Measurements from ENCODE around the gene PLCB4. TPM values are rescaled to one million over a fixed set of nuclear protein-coding genes. Genes with fewer than 3 reads are reported as not detected.
A peak's percentile ranks its signal among the peaks of the same experiment; 100 is the strongest.

The PLCB4 gene
- total RNA-seq, 2 donors from 2014 or later, result not detected

GRCh38 chr20:9402141-9402540 is 333.3 kb downstream of the PLCB4 start:
- no peak overlapping the region for H3K27ac Mint-ChIP-seq
- no peaks in the 10 kb centered on the region for H3K9me3 Mint-ChIP-seq
- ATAC-seq (replicated peaks in 1 of 2) (no peak), DNase-seq (no peak)
- H3K4me3 Mint-ChIP-seq, result no peak overlapping the region
- H3K27me3 Mint-ChIP-seq (ENCODE audit: low read depth), result no peaks in the 10 kb centered on the region
- H3K36me3 Mint-ChIP-seq (ENCODE audit: insufficient read depth in 2 of 2), result no peaks in the 10 kb centered on the region
- H3K4me1 Mint-ChIP-seq (ENCODE audit: low read depth), result no peaks in the 10 kb centered on the region

- no peak overlapping the region for H3K4me3 Mint-ChIP-seq
- no peak overlapping the region for H3K27ac Mint-ChIP-seq
- DNase-seq (no peak), ATAC-seq (replicated peaks in 1 of 2) (no peak)
- H3K4me1 Mint-ChIP-seq (ENCODE audit: low read depth), result no peaks in the 10 kb centered on the region
- no peaks in the 10 kb centered on the region for H3K27me3 Mint-ChIP-seq (ENCODE audit: low read depth)
- H3K9me3 Mint-ChIP-seq, result no peaks in the 10 kb centered on the region
- H3K36me3 Mint-ChIP-seq (ENCODE audit: insufficient read depth in 2 of 2), result no peaks in the 10 kb centered on the region
Observed at GRCh38 chr20:9402546-9402945, 333.7 kb downstream of the PLCB4 start.

- Mint-ChIP-seq H3K27ac (no peak overlapping the region), H3K36me3 (ENCODE audit: insufficient read depth in 2 of 2) (no peaks in the 10 kb centered on the region), H3K4me1 (ENCODE audit: low read depth) (no peaks in the 10 kb centered on the region), H3K27me3 (ENCODE audit: low read depth) (no peaks in the 10 kb centered on the region), H3K9me3 (no peaks in the 10 kb centered on the region), H3K4me3 (no peak overlapping the region)
- DNase-seq (no peak), ATAC-seq (replicated peaks in 1 of 2) (no peak)
Observed at GRCh38 chr20:9403448-9403847, 334.6 kb downstream of the PLCB4 start.

- H3K4me1 Mint-ChIP-seq (ENCODE audit: low read depth), result no peaks in the 10 kb centered on the region
- DNase-seq (peak; percentile 41 to 51), ATAC-seq (replicated peaks in 1 of 2) (peak; percentile 45 to 58)
- no peak overlapping the region for H3K27ac Mint-ChIP-seq
- H3K9me3 Mint-ChIP-seq, result no peaks in the 10 kb centered on the region
- H3K4me3 Mint-ChIP-seq, result no peak overlapping the region
- H3K27me3 Mint-ChIP-seq (ENCODE audit: low read depth), result no peaks in the 10 kb centered on the region
- no peaks in the 10 kb centered on the region for H3K36me3 Mint-ChIP-seq (ENCODE audit: insufficient read depth in 2 of 2)
Observed at GRCh38 chr20:9407805-9408421, 339.0 kb downstream of the PLCB4 start.

- H3K4me1 Mint-ChIP-seq (ENCODE audit: low read depth), result no peaks in the 10 kb centered on the region
- H3K36me3 Mint-ChIP-seq (ENCODE audit: insufficient read depth in 2 of 2), result no peaks in the 10 kb centered on the region
- H3K27me3 Mint-ChIP-seq (ENCODE audit: low read depth), result no peaks in the 10 kb centered on the region
- ATAC-seq (replicated peaks in 1 of 2) (no peak), DNase-seq (no peak)
- no peaks in the 10 kb centered on the region for H3K9me3 Mint-ChIP-seq
- no peak overlapping the region for H3K4me3 Mint-ChIP-seq
- H3K27ac Mint-ChIP-seq, result no peak overlapping the region
Observed at GRCh38 chr20:9408422-9409300, 339.8 kb downstream of the PLCB4 start.

GRCh38 chr20:9409352-9409751 is 340.5 kb downstream of the PLCB4 start:
- Mint-ChIP-seq H3K4me1 (ENCODE audit: low read depth) (no peaks in the 10 kb centered on the region), H3K27ac (no peak overlapping the region), H3K36me3 (ENCODE audit: insufficient read depth in 2 of 2) (no peaks in the 10 kb centered on the region), H3K9me3 (no peaks in the 10 kb centered on the region), H3K27me3 (ENCODE audit: low read depth) (no peaks in the 10 kb centered on the region), H3K4me3 (no peak overlapping the region)
- no peak for DNase-seq
- no peak for ATAC-seq (replicated peaks in 1 of 2)

GRCh38 chr20:9409981-9410380 is 341.1 kb downstream of the PLCB4 start:
- no peak overlapping the region for H3K4me3 Mint-ChIP-seq
- DNase-seq (no peak), ATAC-seq (replicated peaks in 1 of 2) (no peak)
- no peak overlapping the region for H3K27ac Mint-ChIP-seq
- H3K9me3 Mint-ChIP-seq, result no peaks in the 10 kb centered on the region
- no peaks in the 10 kb centered on the region for H3K27me3 Mint-ChIP-seq (ENCODE audit: low read depth)
- no peaks in the 10 kb centered on the region for H3K4me1 Mint-ChIP-seq (ENCODE audit: low read depth)
- H3K36me3 Mint-ChIP-seq (ENCODE audit: insufficient read depth in 2 of 2), result no peaks in the 10 kb centered on the region

GRCh38 chr20:9411833-9412232 is 342.9 kb downstream of the PLCB4 start:
- Mint-ChIP-seq H3K36me3 (ENCODE audit: insufficient read depth in 2 of 2) (no peaks in the 10 kb centered on the region), H3K4me1 (ENCODE audit: low read depth) (no peaks in the 10 kb centered on the region), H3K4me3 (no peak overlapping the region), H3K27ac (no peak overlapping the region), H3K9me3 (no peaks in the 10 kb centered on the region), H3K27me3 (ENCODE audit: low read depth) (no peaks in the 10 kb centered on the region)
- DNase-seq, result no peak
- ATAC-seq (replicated peaks in 1 of 2), result no peak

- DNase-seq (no peak), ATAC-seq (replicated peaks in 1 of 2) (no peak)
- H3K27ac Mint-ChIP-seq, result no peak overlapping the region
- no peaks in the 10 kb centered on the region for H3K4me1 Mint-ChIP-seq (ENCODE audit: low read depth)
- no peaks in the 10 kb centered on the region for H3K9me3 Mint-ChIP-seq
- no peak overlapping the region for H3K4me3 Mint-ChIP-seq
- no peaks in the 10 kb centered on the region for H3K27me3 Mint-ChIP-seq (ENCODE audit: low read depth)
- no peaks in the 10 kb centered on the region for H3K36me3 Mint-ChIP-seq (ENCODE audit: insufficient read depth in 2 of 2)
Observed at GRCh38 chr20:9412309-9412708, 343.4 kb downstream of the PLCB4 start.

- H3K36me3 Mint-ChIP-seq (ENCODE audit: insufficient read depth in 2 of 2), result no peaks in the 10 kb centered on the region
- H3K4me1 Mint-ChIP-seq (ENCODE audit: low read depth), result no peaks in the 10 kb centered on the region
- H3K9me3 Mint-ChIP-seq, result peaks cover 0 to 3% of the 10 kb centered on the region in 2 donors
- no peak overlapping the region for H3K4me3 Mint-ChIP-seq
- DNase-seq (no peak), ATAC-seq (replicated peaks in 1 of 2) (no peak)
- H3K27ac Mint-ChIP-seq, result no peak overlapping the region
- no peaks in the 10 kb centered on the region for H3K27me3 Mint-ChIP-seq (ENCODE audit: low read depth)
Observed at GRCh38 chr20:9413001-9413400, 344.1 kb downstream of the PLCB4 start.

GRCh38 chr20:9415426-9415825 is 346.5 kb downstream of the PLCB4 start:
- H3K9me3 Mint-ChIP-seq, result peaks cover 0 to 3% of the 10 kb centered on the region in 2 donors

GRCh38 chr20:9416421-9416820 is 347.5 kb downstream of the PLCB4 start:
- H3K36me3 Mint-ChIP-seq (ENCODE audit: insufficient read depth in 2 of 2), result no peaks in the 10 kb centered on the region
- ATAC-seq (replicated peaks in 1 of 2), result no peak
- H3K27ac Mint-ChIP-seq, result no peak overlapping the region
- H3K27me3 Mint-ChIP-seq (ENCODE audit: low read depth), result no peaks in the 10 kb centered on the region
- peaks cover 0 to 3% of the 10 kb centered on the region in 2 donors for H3K9me3 Mint-ChIP-seq
- no peak overlapping the region for H3K4me3 Mint-ChIP-seq
- H3K4me1 Mint-ChIP-seq (ENCODE audit: low read depth), result no peaks in the 10 kb centered on the region
- DNase-seq, result no peak

More at GRCh38 chr20:9415426-9415825, 346.5 kb downstream of the PLCB4 start:
- H3K4me3 Mint-ChIP-seq, result no peak overlapping the region
- H3K4me1 Mint-ChIP-seq (ENCODE audit: low read depth), result no peaks in the 10 kb centered on the region
- ATAC-seq (replicated peaks in 1 of 2), result no peak
- no peak for DNase-seq
- H3K36me3 Mint-ChIP-seq (ENCODE audit: insufficient read depth in 2 of 2), result no peaks in the 10 kb centered on the region
- no peak overlapping the region for H3K27ac Mint-ChIP-seq
- H3K27me3 Mint-ChIP-seq (ENCODE audit: low read depth), result no peaks in the 10 kb centered on the region

GRCh38 chr20:9417665-9418064 is 348.8 kb downstream of the PLCB4 start:
- no peak overlapping the region for H3K4me3 Mint-ChIP-seq
- H3K9me3 Mint-ChIP-seq, result peaks cover 0 to 3% of the 10 kb centered on the region in 2 donors
- no peak overlapping the region for H3K27ac Mint-ChIP-seq
- H3K27me3 Mint-ChIP-seq (ENCODE audit: low read depth), result no peaks in the 10 kb centered on the region
- DNase-seq (no peak), ATAC-seq (replicated peaks in 1 of 2) (peak; percentile 84 to 85)
- no peaks in the 10 kb centered on the region for H3K4me1 Mint-ChIP-seq (ENCODE audit: low read depth)
- H3K36me3 Mint-ChIP-seq (ENCODE audit: insufficient read depth in 2 of 2), result no peaks in the 10 kb centered on the region

Measured in activated T-cell treated with anti-CD3 and anti-CD28 coated beads, Interleukin-2, amount 50 U/mL, for 72 hours (primary cell).